NCI-H146 (cell line): Measurements from ENCODE around the gene ASTN2.
"Not testable (repeated sequence)": the region's sequence is repeated elsewhere in the genome, so short reads cannot be mapped to it uniquely, and the experiment has no call there.

Source experiments
- DNase-seq: peaks from one replicate; lab custom pipeline; 2025; lab: John Stamatoyannopoulos, UW

The ASTN2 gene

DNA sequence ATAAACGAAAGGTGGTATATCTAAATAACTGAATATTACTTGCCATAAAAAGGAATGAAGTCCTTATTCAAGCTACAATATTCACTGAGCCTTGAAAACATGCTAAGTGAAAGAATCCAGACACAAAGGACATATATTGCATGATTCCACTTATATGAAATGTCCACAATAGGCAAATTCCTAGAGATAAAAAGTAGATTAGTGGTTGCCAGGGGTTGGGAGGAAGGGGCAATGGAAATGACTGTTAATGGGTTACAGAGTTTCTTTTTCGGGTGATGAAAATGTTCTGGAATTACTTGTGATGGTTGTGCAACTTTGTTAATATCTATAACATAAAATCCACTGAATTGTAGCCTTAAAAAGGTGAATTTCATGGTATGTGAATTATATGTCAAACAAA lies 954.8 kb downstream of the ASTN2 start:
- no peak for DNase-seq

DNA sequence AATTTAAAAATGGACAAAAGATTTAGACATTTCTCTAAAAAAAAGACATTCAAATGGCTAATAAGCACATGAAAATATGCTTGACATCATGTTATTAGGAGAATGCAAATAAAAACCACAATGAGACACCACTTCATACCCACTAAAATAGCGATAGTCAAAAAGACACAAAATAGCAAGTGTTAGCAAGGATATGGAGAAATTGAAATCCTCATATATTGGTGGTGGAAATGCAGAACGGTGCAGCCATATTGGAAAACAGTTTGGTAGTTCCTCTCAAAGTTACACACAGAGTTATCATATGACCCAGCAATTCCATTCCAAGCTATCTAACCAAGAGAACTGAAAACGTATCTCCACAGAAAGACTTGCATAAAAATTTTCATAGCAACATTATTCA lies 955.3 kb downstream of the ASTN2 start:
- DNase-seq = no peak

DNA sequence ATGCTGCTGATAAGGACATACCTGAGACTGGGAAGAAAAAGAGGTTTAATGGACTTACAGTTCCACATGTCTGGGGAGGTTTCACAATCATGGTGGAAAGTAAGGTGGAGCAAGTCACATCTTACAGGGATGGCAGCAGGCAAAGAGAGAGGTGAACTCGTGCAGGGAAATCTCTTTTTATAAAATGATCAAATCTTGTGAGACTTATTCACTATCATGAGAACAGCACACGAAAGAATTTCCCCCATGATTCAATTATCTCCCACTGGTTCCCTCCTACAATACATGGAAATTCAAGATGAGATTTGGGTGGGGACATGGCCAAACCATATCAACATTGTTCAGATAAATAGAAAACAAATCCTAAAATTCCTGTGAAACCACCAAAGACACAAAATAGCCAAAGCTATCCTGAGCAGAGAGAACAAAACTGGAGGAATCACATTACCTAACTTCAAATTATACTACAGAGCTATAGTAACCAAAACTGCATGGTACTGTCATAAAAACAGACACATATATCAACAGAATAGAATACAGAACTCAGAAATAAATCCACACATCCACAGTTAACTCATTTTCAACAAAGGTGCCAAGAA lies 958.3 kb downstream of the ASTN2 start:
- DNase-seq = no peak

DNA sequence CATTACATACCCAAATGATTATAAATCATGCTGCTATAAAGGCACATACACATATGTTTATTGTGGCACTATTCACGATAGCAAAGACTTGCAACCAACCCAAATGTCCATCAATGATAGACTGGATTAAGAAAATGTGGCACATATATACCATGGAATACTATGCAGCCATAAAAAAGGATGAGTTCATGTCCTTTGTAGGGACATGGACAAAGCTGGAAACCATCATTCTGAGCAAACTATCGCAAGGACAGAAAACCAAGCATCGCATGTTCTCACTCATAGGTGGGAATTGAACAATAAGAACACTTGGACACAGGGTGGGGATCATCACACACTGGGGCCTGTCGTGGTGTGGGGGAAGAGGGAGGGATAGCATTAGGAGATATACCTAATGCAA lies 960.3 kb downstream of the ASTN2 start:
- DNase-seq = not testable (repeated sequence)

DNA sequence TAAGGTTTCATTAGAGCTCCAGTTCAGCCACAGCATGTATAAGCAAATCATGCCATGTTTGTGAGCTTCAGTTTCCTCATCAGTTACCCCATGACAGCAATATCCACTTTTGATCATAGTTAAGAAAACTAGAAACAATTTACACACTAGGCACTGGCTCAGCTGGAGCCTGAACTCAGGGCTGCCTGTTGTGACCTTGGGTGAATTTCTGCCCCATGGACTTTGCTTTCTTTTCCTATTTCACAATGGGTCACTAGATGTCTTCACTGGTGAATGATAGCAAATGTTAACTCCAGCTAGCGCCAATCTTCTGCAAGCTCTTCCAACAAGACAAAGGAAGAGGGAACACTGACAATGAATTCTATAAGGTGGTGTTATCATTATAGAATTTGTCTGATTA lies 961.1 kb downstream of the ASTN2 start:
- no peak for DNase-seq

DNA sequence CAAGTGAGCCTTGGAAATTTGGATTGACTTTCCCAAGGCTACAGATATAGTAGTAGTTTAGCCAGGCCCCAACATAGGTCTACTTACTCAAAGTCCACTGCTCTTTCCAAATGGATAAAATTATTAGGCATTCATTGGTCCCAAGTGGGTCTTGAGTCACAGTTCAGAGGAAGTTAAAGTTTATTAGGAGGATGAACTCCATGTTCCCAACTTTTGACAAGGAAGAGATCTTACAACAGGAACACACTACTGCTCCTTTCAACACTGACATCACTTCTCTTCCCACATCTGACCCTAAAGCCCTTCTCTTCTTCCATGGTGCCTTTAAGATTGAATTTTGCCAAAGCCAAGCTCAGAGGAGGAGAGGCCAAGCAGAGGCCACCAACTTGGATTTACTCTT lies 962.2 kb downstream of the ASTN2 start:
- DNase-seq = no peak

DNA sequence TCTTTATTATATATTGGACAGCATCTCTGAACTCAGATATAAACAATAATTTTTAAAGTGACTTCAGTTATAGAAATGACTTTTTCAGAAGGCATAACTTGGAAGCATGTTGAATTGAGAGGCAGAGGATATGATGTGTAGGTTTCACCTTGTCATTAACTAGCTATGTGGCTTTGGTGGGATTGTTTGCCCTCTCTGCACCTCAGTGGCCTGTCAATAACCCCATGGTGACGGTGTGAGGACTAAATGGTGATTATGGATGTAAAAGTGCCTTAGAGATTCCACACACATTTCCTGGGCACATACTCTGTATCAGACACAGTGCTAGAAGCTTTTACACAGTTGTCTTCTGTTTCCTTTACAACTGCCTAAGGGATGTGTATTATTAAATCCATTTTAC lies 962.6 kb downstream of the ASTN2 start:
- DNase-seq = no peak

DNA sequence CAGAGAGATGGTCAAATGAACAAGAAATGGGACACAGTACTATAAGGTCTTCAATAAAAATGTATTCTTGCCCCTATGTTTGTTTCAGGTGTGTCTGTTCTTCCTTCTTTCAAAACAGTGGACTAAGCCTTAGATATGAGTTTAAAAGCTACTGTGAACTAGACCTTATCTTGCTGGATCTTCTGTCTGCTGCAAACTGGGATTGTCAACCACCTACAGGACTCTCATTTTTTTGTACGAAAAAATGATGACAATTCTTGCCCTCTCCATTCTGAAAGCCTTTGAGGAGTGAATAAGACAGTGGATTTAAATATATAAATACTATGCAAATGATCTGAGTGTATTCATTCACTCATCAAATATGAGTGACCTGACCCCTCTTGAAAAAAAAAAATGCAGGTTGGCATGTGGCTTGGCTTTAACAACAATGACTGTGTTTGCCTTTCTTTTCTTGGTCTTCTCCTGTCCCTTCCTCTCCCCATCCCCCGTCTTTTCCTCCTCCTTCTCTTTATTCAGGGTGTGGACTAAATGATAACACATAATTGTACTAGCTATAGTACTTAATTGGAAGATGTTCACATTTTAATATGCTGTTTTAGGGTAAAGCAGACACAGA lies 963.2 kb downstream of the ASTN2 start:
- no peak for DNase-seq

DNA sequence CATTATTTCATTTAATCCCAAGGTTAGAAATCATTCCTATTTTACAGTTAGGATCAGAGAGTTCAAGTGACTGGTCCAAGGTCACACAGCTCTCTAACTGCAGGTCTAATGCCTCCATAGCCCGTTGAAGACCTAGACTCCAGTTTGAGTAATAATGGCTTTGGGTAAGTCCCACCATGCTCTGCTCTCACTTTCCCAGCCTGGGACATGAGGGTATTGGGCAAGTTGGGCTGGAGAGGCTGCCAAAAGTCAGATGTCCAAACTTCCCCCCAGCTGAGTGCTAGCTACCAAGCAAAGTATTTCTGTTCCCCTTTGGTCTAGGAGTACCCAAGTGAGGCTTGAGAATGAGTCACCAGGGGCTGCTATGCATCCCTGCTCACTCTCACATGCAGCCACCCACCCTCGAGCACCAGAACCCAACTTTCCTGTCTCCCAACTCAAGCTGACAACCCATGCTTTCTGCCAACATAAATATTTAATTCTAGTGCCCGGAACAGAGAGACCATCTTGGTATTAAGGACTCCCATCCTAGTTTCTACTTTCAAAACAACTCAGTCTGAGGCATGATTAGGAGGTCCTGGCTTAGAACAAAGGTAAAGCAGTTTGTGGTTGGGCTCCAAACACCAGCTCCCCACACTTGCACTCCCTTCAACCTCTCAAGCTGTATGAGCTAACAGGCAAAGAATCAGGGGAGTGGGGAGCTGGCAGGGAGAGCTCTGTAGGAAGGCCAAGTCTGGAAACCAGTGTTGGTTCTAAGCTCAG lies 964.3 kb downstream of the ASTN2 start:
- DNase-seq = no peak

DNA sequence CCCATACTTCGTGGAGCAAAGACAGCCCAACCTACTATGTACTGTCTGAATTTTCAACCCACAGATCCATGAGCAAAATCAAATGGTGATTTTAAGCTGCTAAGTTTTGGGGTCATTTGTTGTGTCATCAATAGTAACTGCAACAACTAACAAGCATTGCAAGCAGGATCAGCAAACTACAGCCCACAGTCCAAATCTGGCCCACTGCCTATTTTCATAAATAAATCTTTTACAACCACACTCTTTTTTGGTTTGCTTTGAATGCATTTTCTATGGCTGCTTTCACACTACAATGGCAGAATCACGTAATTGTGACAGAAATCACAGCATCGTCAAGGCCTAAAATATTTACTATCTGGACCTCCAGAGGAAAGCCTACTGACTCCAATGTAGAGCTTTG lies 964.9 kb downstream of the ASTN2 start:
- no peak for DNase-seq

DNA sequence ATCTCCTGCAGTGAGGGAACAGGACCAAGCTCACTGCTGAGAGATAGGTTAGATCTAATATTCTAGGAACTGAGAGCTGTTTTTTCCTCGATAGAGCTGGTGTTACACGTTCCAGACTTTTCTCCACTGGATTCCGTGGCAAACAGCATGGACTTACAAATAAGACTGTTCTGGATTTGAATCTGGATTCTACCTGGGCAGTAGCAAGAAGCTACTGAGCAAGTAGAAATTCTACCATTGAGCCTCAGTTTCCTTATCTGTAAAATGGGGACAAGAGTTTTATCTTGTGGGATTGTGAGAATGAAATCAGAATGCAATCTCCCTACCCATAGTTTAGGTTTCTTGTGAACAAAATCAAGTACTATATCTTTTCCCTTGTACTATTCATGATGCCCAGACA lies 966.4 kb downstream of the ASTN2 start:
- no peak for DNase-seq

DNA sequence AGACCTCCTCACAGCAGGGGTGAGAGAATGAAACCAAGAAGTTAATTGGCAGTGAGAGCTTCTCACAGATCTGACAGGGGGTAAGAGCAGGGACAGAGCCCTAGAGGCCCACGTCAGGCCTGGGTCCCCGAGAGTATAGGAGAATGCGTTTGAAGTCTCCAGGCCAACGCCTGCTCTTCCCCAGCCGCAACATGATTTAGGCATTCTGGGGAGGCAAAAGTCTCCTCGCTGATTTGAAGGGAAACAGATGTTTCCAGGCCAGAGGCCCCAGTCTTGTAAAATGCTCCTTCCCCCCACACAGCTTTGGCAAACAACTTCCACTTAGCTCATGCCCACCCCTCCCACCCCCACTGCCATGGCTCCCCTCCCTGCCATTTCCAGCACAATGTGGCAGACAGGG lies 966.9 kb downstream of the ASTN2 start:
- no peak for DNase-seq

DNA sequence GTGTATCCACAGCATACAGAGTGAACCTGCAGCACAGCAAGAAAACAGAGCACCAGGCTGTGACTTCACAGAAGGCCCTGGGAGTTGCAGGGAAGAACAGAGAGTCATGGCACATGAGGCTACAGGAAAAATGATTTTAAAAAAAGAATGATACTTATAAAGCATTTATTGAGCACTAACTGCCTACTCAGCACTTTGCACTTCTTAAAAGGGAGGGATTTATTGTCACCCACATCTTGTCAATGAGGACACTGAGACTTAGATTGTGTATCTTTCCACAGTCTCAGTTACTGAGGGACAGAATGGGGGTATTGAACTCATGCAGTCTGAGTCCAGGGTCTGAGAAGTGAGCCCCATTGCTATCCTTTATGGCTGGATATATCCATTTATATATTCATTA lies 972.3 kb downstream of the ASTN2 start:
- DNase-seq = no peak

DNA sequence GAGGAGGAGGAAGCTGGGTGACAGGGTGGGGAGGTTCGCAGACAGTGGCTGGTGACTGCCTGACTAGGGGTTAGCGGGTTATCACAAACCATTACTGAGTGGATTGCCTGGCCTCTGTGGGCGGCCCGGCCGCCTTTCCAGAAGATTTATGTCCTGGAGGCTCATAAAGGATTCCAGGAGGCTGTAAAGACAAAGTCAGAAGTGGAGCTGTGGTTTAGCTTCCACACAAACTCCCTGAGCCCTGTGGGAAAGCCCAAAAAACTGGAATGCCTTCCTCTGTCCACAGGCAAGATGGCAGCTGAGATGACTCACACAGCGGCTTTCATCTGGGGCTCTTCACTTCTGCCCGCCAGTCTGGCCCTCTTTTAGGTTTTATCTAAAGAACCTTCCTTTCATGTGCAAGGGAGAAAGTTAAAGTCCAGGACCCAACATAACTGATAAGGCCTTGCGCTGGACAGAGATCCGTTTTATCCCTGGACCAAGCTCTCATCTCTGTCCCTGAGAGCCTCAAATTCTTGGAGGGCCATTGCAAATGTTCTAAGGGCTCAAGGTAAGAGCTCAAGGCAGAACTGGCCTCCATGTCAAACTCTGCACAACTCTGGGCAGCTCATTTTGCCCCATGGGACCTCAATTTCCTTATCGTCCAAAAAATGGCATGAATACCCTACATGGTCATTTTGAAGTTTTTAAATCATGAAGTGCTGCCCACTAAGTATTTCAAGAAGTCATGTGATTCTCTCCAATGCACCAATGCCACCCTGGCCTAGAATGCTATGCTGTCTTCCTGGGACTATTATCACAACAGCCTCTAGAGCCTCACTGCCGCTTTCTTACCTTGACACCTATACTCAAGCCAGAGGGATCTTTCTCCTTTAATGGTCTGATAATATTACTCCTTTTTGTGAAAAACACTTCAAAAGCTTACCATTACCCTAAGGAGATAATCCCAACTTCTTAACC lies 977.2 kb downstream of the ASTN2 start:
- no peak for DNase-seq

DNA sequence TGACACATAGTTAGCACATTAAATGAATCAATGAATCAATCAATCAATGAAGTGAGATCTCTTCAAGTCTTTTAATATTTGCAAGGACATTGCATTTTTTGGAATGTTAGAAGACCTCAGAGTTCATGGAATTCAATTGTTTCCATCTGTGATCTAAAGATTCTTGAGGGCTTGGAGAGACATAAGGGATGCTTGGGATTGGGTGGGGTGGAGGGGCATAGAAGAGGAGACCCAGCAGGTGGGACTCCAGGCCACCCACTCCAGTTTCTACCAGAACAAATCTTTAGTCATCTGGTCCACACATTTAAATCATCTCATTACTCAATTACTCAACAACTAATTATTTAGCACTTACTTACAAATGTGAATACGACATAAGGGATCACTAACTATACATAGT lies 978.7 kb downstream of the ASTN2 start:
- DNase-seq = no peak

DNA sequence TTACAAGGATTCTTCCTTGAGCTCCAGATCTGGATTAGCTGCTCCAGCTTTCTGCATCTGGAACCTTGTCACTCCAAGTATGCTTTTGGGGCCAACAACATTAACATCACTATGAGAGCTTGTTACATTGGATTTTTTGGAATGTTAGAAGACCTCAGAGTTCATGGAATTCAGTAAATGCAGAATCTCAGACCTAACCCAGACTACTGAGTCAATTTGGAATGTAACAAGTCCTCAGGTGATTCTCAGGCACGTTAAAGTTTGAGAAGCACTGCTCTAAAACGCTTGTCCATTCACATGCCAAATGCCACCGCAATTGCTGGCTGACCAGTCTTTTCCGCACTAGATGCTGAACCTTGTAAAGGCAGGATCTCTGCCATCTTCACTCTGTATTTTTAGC lies 979.2 kb downstream of the ASTN2 start:
- no peak for DNase-seq

DNA sequence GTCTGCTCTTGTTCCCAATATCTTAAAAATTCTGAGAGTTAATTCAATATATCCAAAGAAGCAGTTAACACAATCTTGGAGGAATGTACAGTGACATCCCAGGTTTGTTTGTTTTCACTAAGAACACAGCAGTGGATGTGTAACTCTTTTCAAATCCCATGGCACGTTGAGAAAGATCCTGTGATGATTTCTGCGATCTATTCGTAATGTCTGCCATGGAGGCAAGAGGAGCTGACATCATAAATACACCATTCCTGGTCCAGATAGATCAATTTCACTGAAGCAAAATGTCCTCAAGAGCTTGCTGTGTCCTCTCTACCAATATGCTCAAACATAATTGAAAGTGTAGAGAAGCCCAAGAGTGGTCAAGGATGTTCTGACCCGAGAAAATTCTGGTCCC lies 980.5 kb downstream of the ASTN2 start:
- DNase-seq = no peak

DNA sequence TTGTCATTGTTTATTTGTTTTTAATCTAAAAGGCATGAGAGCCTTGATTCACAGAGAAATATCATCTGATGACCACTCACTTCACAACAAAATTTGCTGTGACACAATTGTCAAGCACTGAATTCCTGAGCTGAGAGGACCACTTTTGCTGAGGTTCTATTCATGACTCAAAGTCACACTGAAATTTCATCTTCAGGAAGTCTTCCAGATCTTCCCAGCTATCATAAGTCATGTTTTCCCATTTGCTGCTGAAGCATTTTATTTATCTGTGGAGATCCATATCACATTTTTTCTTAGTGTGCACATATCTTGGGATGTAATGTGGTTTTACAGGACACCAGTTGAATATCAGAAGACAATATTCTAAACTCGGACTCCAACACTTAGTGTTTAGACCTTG lies 982.8 kb downstream of the ASTN2 start:
- no peak for DNase-seq

DNA sequence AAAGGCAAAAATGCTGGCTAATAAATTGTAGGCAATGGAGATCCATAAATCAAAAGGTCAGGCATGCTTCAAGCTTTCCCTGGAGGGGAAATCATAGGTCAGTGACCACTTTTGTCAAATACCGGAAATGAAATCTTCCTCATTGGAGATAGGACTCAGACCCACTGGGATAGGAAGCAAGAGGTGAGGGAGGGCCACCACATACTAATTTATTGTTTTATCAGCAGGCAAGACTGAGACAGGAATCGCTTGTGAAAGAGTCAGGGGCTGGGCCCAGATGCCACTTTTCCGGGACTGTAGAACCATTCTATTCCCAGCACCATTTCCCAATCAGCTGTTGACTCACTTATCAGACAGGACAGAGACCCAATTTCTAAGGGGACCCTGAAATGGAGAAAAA lies 984.0 kb downstream of the ASTN2 start:
- DNase-seq = no peak

DNA sequence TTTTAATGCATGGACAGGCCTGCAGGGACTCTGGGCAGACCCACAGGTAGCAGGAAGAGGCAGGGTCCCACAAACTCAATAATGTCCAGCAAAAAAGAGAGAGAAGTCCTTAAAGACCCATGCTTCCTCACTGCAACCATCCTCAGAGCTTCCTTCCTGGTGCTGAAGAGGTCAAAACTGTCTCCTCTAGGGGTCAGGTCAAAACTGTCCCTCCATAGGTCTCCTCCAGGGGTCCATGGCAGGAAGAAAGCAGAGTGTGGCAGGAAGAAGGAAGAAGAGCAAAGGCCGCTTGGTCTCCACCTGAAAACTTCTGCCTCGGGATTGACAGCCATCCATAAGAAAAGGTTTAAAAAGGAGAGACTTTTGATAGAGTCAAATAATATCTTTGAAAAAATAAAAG lies 989.6 kb downstream of the ASTN2 start:
- DNase-seq = no peak

DNA sequence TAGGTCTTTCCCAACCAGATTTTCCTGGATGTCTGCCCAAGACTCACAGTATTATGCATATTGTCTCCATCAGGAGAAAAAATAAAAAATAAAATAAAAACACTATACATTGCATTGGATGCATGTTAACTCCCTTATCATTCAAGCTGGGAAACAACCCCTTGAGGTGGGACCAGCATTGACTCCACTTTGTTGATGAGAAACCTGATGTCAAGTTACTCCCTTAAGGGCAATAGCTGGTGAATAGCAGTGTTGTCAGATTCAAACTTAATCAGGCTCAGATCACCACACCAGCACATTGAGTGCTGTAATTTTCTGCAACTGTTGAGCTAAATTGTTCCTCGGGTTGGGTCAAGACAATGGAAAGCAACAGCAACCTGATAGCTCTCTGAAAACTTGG lies 991.7 kb downstream of the ASTN2 start:
- DNase-seq = no peak

DNA sequence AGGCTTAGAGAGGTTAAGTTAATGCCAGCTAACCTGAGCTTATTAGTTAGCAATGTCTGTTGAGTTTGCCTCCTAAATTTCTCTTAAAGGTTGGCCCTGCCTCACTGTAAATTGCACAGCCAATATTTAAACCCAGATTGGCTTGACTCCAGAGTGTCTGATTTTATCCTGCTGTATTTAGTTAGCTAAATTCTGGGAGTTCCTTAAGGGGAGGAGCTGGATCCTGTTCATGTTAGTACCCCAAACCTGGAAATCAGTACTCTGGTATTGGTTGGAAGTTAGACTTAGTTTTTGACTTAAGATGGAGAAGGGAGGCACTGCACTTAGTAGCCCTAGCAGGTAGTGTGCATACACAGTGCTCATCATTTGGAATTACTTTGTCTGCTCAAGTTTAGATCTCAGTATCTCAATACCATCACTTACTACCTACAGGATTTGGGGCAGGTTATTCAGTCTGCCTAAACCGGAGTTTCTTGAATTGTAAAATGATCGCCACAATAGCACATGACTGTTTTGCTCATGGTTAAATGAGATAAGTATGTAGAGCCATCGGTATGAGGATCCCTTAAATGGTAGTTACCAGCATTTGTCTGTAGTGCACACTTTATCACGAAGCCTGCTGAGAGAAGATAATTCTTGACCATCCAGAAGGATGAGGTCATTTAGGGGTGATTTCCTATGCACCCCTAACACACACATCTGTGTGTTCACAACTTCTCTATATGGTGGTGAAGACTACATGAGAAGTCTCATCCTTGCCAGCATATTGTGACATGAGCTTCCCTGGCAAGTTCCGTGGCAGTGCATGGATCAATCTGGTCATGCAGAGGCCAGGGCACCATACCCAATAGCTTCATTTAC lies 992.5 kb downstream of the ASTN2 start:
- DNase-seq = no peak
